Stimulated activated CD4-positive, alpha-beta T cell treated with anti-CD3 and anti-CD28 coated beads, TNF-alpha, amount 100 ng/mL, for 4 hours (primary cell): ENCODE measurements around the gene AP4M1.

ENCODE experiments used
- DNase-seq, 3 experiments: peaks; one replicate each; pipeline ENCODE4 v3.0.0-alpha.2; 2020; ENCODE audit warnings: low read depth in 3 of 3

AP4M1 gene

DNA sequence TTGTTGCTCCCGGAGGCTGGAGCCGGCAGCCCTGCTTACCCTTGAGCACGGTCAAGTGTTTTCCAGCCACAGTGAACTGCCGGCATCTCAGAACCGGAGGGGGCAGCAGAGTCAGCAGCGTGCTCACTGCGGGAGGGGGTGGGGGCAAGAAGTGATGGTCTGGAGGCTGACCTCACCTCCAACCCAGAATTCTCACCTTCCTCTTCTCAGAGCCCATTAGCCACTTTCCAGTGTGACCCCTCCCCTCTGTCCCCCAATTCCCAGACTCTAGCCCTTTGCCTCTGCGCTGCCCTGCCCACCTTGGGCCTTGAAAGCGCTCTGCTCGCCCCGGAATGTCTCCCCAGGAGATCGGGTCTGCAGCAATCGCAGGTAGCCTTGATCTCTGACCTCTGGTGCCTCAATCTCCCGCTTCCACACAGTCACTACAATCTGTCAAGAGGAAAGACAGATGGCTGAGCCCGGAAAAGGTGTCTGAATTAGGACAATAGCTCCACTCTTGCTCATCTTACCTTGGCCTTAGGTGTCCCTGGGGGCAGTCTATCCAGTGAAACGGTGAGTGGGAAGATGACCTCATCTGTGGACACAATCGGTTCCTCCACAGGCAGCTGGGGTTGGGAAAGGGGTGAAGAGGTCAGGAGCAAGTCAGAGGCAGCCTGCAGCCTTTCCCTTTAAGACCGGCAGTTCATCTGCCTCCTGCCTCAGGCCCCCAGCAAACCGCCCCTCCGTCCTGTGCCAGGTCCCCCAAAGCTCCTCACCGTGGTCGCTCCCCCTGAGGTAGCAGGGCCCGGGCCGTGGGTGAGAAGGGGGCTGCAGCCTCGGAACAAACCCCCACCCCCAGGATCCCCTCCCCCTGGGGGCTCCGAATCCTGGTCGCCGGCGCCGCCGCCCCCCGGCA lies 56.1 kb downstream of the AP4M1 start:
- DNase-seq, result no peak
